Upper lobe of left lung (tissue), 4 donors: Measurements from ENCODE around the gene SPSB4.

Source experiments
- CTCF ChIP-seq, 6 experiments: fragments of 450-650 bp in 4 of 6; fragments of 200-600 bp in 2 of 6; sonication (generic) in 2 of 6; IDR thresholded peaks; one replicate each; pipeline ENCODE4 v1.5.1; 2016 to 2019; ENCODE audit warnings: antibody characterized with exemption in 6 of 6
- POLR2A ChIP-seq, 4 donors: fragments of 450-650 bp; IDR thresholded peaks; one replicate each; pipeline ENCODE4 v1.5.1; 2016 to 2017; ENCODE audit warnings: antibody characterized with exemption in 4 of 4, mild to moderate bottlenecking in 2 of 4
- POLR2AphosphoS5 ChIP-seq, 2 donors: sonication (generic); formaldehyde crosslinking; IDR thresholded peaks; one replicate each; pipeline ENCODE4 v1.5.1; 2017; ENCODE audit warnings: antibody characterized with exemption in 2 of 2

GRCh38 chr3:141009496-141009895, 41.7 kb upstream of the SPSB4 start:
- TF ChIP-seq CTCF (IDR thresholded peaks at IDR 0.05), result no peak
- no peak for TF ChIP-seq POLR2AphosphoS5 (IDR thresholded peaks at IDR 0.05)
- TF ChIP-seq POLR2A (IDR thresholded peaks at IDR 0.05), result no peak
